22Rv1 (cell line): ENCODE data around the gene KCNQ1.

Experiments used
- CTCF ChIP-seq: fragments of 450-650 bp; IDR thresholded peaks from 2 replicates; pipeline ENCODE4 v1.5.1; 2017; ENCODE audit warnings: mild to moderate bottlenecking
- ZFX ChIP-seq: fragments of 450-650 bp; IDR thresholded peaks from 2 replicates; pipeline ENCODE4 v1.6.1; 2017; ENCODE audit warnings: antibody characterized with exemption, borderline replicate concordance

- TF ChIP-seq CTCF (no peak), ZFX (no peak)
Measured at GRCh38 chr11:2587976-2588748, 143.4 kb downstream of the KCNQ1 start.
